Measurements from ENCODE around the gene LRRN2. TPM values are rescaled to one million over a fixed set of nuclear protein-coding genes. Genes with fewer than 3 reads are reported as not detected.

Gene LRRN2
- polyA plus RNA-seq, 1 of the 3 experiments (the other 2 are of a cell fraction), result not detected

DNA sequence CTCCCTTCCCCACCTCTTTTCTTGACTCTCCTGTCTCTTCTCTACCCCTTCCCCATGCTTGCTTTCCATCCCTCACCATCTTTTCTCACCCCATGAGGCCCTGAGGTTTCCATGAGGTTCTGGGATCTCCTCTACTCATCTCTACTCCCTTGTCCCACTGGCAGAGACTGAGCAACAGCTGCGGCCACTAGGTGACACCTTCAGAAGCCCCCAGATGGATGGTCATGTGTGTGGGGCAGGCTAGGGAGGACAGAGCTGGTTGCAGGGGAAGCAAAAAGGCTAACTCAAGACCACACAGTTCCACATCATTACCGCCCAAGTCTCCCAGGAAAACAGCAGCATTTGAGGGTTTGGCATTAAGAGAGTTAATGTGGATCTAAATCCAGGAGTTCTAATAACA lies 45.0 kb downstream of the LRRN2 start:
- H3K27ac ChIP-seq (ENCODE audit: low read depth in 2 of 2, low read length in 1 of 2), result no peak overlapping the region
- H3F3A ChIP-seq (replicated peaks; ENCODE audit: insufficient read depth), result no peaks in the 10 kb centered on the region
- CTCF ChIA-PET, result interaction anchor here (0.5 to 2.9 kb wide), 6 partner anchors 11 to 563 kb away, joined by 3 to 11 read pairs (median 6); no protein-coding TSS in a partner anchor
- POLR2A ChIA-PET, result interaction anchor here (1.0 kb wide), 1 partner anchor 39 kb away, joined by 3 read pairs; no protein-coding TSS in a partner anchor
- H4K20me1 ChIP-seq (ENCODE audit: insufficient read depth), result no peaks in the 10 kb centered on the region
- TF ChIP-seq RXRA (IDR thresholded peaks at IDR 0.05; ENCODE audit: borderline replicate concordance, low read depth) (no peak), MEF2A (IDR thresholded peaks at IDR 0.05; ENCODE audit: borderline replicate concordance, low read depth) (no peak), NFIC (IDR thresholded peaks at IDR 0.05; ENCODE audit: borderline replicate concordance) (no peak), TCF12 (IDR thresholded peaks at IDR 0.05) (no peak), CHD2 (IDR thresholded peaks at IDR 0.05; ENCODE audit: low read length, partially characterized antibody) (no peak), PBX3 (IDR thresholded peaks at IDR 0.05) (no peak), RCOR1 (IDR thresholded peaks at IDR 0.05; ENCODE audit: low read length) (no peak), SIN3A (IDR thresholded peaks at IDR 0.05; ENCODE audit: borderline replicate concordance, low read depth, low read length) (no peak), FOSL2 (IDR thresholded peaks at IDR 0.05; ENCODE audit: borderline replicate concordance, low read depth) (no peak), NRF1 (IDR thresholded peaks at IDR 0.05; ENCODE audit: low read depth, low read length) (no peak), TEAD4 (IDR thresholded peaks at IDR 0.05; ENCODE audit: borderline replicate concordance, insufficient read depth) (no peak), GATA2 (CRISPR knock-in tag; IDR thresholded peaks at IDR 0.05) (no peak), RFX5 (IDR thresholded peaks at IDR 0.05; ENCODE audit: low read length) (no peak), YY1 (IDR thresholded peaks at IDR 0.05; ENCODE audit: low read depth) (no peak), RAD21 (IDR thresholded peaks at IDR 0.05; ENCODE audit: low read length) (no peak), JUND (IDR thresholded peaks at IDR 0.05) (no peak)
- TF ChIP-seq, protein P1, sequence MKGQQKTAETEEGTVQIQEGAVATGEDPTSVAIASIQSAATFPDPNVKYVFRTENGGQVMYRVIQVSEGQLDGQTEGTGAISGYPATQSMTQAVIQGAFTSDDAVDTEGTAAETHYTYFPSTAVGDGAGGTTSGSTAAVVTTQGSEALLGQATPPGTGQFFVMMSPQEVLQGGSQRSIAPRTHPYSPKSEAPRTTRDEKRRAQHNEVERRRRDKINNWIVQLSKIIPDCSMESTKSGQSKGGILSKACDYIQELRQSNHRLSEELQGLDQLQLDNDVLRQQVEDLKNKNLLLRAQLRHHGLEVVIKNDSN (IDR thresholded peaks at IDR 0.05; ENCODE audit: borderline replicate concordance, low read depth), result no peak
- TF ChIP-seq, protein P2, sequence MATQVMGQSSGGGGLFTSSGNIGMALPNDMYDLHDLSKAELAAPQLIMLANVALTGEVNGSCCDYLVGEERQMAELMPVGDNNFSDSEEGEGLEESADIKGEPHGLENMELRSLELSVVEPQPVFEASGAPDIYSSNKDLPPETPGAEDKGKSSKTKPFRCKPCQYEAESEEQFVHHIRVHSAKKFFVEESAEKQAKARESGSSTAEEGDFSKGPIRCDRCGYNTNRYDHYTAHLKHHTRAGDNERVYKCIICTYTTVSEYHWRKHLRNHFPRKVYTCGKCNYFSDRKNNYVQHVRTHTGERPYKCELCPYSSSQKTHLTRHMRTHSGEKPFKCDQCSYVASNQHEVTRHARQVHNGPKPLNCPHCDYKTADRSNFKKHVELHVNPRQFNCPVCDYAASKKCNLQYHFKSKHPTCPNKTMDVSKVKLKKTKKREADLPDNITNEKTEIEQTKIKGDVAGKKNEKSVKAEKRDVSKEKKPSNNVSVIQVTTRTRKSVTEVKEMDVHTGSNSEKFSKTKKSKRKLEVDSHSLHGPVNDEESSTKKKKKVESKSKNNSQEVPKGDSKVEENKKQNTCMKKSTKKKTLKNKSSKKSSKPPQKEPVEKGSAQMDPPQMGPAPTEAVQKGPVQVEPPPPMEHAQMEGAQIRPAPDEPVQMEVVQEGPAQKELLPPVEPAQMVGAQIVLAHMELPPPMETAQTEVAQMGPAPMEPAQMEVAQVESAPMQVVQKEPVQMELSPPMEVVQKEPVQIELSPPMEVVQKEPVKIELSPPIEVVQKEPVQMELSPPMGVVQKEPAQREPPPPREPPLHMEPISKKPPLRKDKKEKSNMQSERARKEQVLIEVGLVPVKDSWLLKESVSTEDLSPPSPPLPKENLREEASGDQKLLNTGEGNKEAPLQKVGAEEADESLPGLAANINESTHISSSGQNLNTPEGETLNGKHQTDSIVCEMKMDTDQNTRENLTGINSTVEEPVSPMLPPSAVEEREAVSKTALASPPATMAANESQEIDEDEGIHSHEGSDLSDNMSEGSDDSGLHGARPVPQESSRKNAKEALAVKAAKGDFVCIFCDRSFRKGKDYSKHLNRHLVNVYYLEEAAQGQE (IDR thresholded peaks at IDR 0.05; ENCODE audit: low read depth, low read length), result no peak
- TF ChIP-seq, protein P3, sequence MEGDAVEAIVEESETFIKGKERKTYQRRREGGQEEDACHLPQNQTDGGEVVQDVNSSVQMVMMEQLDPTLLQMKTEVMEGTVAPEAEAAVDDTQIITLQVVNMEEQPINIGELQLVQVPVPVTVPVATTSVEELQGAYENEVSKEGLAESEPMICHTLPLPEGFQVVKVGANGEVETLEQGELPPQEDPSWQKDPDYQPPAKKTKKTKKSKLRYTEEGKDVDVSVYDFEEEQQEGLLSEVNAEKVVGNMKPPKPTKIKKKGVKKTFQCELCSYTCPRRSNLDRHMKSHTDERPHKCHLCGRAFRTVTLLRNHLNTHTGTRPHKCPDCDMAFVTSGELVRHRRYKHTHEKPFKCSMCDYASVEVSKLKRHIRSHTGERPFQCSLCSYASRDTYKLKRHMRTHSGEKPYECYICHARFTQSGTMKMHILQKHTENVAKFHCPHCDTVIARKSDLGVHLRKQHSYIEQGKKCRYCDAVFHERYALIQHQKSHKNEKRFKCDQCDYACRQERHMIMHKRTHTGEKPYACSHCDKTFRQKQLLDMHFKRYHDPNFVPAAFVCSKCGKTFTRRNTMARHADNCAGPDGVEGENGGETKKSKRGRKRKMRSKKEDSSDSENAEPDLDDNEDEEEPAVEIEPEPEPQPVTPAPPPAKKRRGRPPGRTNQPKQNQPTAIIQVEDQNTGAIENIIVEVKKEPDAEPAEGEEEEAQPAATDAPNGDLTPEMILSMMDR (IDR thresholded peaks at IDR 0.05), result no peak
- DNase-seq, result no peak
- H3K9ac ChIP-seq, result no peak overlapping the region
- no peak overlapping the region for H3K4me3 ChIP-seq (ENCODE audit: low read depth in 2 of 2, low read length in 1 of 2)
- H3K9me2 ChIP-seq, result no peaks in the 10 kb centered on the region
- H3K36me3 ChIP-seq (replicated peaks in 1 of 2; ENCODE audit: control insufficient read depth in 1 of 2, insufficient read depth in 2 of 2, low read length in 1 of 2), result no peaks in the 10 kb centered on the region
- H2AFZ ChIP-seq (ENCODE audit: low read depth), result no peak overlapping the region
- H3K27me3 ChIP-seq (ENCODE audit: insufficient read depth), result no peaks in the 10 kb centered on the region; the same call in 1 of the 2 replicates
- no peaks in the 10 kb centered on the region for H3K79me2 ChIP-seq (ENCODE audit: insufficient read depth)
- peaks cover 0 to 20% of the 10 kb centered on the region in 2 experiments; a peak in 2 of 4 replicates for H3K4me1 ChIP-seq (ENCODE audit: control insufficient read depth in 1 of 2, insufficient read depth in 2 of 2, low read depth in 1 of 2, low read length in 1 of 2)
- no peak overlapping the region for H3K4me2 ChIP-seq
- 60% methylated on average over 2 of the region's 2 CpGs for WGBS (ENCODE audit: low lambda C conversion rate)
- H3K9me3 ChIP-seq, result no peaks in the 10 kb centered on the region
